ENCODE results near the gene LILRA1.
"Not testable (repeated sequence)": the region's sequence is repeated elsewhere in the genome, so short reads cannot be mapped to it uniquely, and the experiment has no call there.

DNA sequence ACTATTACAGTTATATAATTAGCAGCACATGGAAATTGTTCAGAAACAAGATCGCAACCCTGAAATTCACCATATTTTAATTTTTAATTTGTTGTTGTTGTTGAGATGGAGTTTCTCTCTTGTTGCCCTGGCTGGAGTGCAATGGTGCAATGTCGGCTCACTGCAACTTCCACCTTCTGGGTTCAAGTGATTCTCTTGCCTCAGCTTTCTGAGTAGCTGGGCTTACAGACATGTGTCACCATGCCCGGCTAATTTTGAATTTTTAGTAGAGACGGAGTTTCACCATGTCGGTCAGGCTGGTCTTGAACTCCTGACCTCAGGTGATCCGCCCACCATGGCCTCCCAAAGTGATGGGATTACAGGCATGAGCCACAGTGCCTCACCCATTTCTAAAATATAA is 30.2 kb upstream of the LILRA1 start:
- TF ChIP-seq EZH2 (IDR thresholded peaks at IDR 0.05); POLR2AphosphoS5 (IDR thresholded peaks at IDR 0.05; ENCODE audit: borderline replicate concordance, low read depth, low read length); FOXP2 (optimal IDR thresholded peaks at IDR 0.05; ENCODE audit: control extremely low read depth, extremely low read length, insufficient read depth): not testable (repeated sequence)
